KOPT-K1 (cell line): ENCODE results near the gene KCNC1.

ENCODE experiments used
- H3K27ac ChIP-seq: fragments of 200-600 bp; sonication (generic); 2 replicates; pipeline ENCODE4 v1.5.1; 2016; ENCODE audit warnings: antibody characterized with exemption, mild to moderate bottlenecking, low read depth, low read length; ENCODE audit not compliant: poor library complexity, severe bottlenecking
- H3K36me3 ChIP-seq: fragments of 200-600 bp; sonication (generic); 2 replicates; pipeline ENCODE4 v1.5.1; 2017; ENCODE audit warnings: antibody characterized with exemption, mild to moderate bottlenecking, low read length, moderate library complexity; ENCODE audit not compliant: insufficient read depth
- H3K9me3 ChIP-seq: fragments of 200-600 bp; sonication (generic); 2 replicates; pipeline ENCODE4 v1.5.1; 2017; ENCODE audit warnings: antibody characterized with exemption, low read length, mild to moderate bottlenecking; ENCODE audit not compliant: insufficient read depth, poor library complexity, severe bottlenecking

KCNC1 gene

GRCh38 chr11:17767914-17768313, 33.3 kb downstream of the KCNC1 start:
- Histone ChIP-seq H3K36me3 (no peaks in the 10 kb centered on the region), H3K9me3 (no peaks in the 10 kb centered on the region), H3K27ac (no peak overlapping the region)

DNA sequence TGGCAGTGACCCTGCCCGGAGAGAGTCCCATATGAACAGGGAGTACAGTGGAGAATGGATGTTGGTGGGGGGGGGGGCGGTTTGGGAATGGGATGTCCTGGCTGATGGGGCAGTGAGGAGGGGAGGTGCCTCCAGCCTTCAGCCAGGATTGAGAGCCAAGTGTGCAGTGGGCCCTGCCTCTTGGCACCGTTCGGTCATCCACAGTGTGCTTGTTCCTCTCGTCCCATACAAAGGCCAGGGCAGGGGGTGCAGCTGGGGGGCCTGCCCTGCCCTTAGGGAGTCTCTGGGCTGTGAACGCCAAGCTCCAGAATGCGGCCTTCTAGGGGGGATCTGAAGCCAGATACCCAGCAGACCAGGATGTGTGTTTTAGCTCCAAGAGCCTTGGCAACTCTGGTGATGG, 34.0 kb downstream of the KCNC1 start:
- Histone ChIP-seq H3K27ac (no peak overlapping the region), H3K9me3 (no peaks in the 10 kb centered on the region), H3K36me3 (no peaks in the 10 kb centered on the region)

- Histone ChIP-seq H3K9me3 (no peaks in the 10 kb centered on the region), H3K36me3 (no peaks in the 10 kb centered on the region), H3K27ac (no peak overlapping the region)
These were observed 34.6 kb downstream of the KCNC1 start for GRCh38 chr11:17769218-17769617.

DNA sequence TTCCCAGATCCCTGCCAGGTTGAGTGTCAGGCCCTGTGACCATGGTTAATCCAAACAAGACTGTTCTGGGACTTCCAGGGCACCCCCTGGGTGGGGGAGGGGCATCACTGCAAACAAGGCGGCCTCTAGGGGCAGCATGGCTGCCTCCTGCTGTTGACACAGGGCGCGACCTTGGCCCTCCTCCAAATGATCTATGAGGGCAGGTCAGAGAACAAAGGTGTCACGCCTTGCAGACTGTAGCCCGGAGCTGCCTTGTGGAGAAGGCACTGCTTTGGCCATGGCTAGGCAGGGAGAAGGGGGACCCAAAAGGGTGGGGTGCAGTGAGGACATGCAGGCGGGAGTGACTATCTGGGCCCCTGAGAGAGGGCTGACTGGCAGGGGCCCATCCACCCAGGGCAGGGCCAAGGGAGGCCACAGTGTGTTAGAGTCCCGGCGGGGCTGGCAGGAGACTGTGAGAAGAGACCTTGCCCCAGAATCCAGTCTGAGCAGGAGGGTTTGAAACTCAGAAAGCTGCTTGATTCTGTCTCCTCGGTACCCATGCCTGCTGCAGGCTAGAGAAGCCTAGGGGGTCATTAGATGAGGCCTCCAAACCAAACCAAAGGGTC, 35.6 kb downstream of the KCNC1 start:
- Histone ChIP-seq H3K27ac (no peak overlapping the region), H3K9me3 (no peaks in the 10 kb centered on the region), H3K36me3 (no peaks in the 10 kb centered on the region)

- Histone ChIP-seq H3K9me3 (no peaks in the 10 kb centered on the region), H3K27ac (no peak overlapping the region), H3K36me3 (no peaks in the 10 kb centered on the region)
These were observed 36.3 kb downstream of the KCNC1 start for GRCh38 chr11:17770917-17771316.

DNA sequence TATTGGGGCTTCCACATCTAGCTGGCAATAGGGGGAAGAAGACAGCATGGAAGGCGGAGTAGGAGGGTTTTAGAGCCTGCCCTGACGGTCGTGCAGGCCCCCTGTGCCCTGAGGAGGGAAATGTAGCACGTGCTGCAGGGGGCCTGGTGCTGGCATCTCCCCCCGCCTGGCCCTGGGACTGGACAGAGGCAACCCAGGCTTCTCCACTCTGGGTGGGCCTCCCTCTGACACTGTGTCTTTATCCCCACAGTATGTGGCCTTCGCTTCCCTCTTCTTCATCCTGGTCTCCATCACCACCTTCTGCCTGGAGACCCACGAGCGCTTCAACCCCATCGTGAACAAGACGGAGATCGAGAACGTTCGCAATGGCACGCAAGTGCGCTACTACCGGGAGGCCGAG, 36.8 kb downstream of the KCNC1 start:
- no peaks in the 10 kb centered on the region for H3K9me3 ChIP-seq
- H3K27ac ChIP-seq, result no peak overlapping the region
- H3K36me3 ChIP-seq, result no peaks in the 10 kb centered on the region

GRCh38 chr11:17771841-17772401, 37.3 kb downstream of the KCNC1 start:
- H3K9me3 ChIP-seq, result no peaks in the 10 kb centered on the region
- H3K36me3 ChIP-seq, result no peaks in the 10 kb centered on the region
- H3K27ac ChIP-seq, result no peak overlapping the region

DNA sequence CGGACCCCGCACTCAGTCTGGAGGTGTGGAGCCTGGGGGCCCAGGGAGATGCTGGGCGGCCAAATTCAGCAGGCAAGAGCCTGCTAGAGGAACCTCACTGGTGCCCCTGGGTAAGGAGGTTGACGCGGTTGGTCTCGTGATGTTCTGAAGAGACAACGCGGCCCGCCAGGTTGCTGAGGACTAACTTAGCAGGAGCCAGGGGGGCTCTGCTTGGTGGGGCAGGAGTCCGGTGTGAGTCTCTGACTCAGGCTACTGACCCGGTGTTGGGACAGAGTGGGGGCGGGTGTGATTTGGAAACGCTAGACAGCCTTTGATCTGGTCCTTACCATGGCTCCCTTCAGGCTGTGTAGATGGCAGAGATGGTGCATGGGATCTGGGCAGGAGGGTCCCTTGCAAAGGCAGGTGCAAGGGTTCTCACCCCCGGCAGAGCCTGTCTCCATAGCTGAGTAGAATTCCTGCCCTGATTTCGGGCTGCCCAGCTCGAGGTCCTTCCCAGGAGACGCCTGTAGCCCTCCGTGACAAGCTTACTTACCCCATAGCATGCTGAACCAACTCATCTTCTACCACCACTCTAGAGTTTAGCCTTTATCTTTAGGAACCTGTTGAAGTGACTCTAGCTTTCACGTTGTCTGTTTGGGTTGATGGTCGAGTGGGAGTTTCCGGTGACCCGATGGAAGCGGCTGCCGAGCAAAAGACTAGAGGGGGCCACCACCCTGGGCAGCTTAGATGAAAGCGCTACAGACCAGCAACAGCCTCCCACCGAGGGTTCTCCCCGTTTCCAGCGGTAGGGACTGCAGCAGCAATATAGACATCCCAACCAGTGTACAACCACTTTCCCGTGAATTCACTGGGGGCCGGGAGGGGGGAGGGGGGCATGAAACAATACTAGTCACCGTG, 38.4 kb downstream of the KCNC1 start:
- H3K27ac ChIP-seq, result no peak overlapping the region
- no peaks in the 10 kb centered on the region for H3K36me3 ChIP-seq
- H3K9me3 ChIP-seq, result no peaks in the 10 kb centered on the region

DNA sequence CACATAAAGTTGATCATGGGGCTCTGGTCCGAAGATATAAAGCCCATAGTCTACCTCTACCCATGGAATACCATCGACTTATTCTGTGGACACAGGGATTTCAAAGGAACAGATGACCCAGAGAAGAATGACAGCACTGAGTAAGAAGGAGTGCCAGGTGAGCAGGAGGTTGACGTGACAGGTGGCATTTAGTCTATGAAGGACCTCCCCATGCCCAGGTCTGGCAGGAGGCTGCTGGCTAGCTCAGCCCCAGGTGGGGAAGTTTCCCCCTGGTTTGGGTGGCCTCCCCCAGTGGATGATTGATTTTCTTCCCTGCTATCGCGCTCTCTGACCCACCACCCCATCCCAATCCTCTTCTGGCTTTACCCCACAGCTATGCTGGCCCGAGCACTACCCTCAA, 39.1 kb downstream of the KCNC1 start:
- no peaks in the 10 kb centered on the region for H3K9me3 ChIP-seq
- H3K27ac ChIP-seq, result no peak overlapping the region

DNA sequence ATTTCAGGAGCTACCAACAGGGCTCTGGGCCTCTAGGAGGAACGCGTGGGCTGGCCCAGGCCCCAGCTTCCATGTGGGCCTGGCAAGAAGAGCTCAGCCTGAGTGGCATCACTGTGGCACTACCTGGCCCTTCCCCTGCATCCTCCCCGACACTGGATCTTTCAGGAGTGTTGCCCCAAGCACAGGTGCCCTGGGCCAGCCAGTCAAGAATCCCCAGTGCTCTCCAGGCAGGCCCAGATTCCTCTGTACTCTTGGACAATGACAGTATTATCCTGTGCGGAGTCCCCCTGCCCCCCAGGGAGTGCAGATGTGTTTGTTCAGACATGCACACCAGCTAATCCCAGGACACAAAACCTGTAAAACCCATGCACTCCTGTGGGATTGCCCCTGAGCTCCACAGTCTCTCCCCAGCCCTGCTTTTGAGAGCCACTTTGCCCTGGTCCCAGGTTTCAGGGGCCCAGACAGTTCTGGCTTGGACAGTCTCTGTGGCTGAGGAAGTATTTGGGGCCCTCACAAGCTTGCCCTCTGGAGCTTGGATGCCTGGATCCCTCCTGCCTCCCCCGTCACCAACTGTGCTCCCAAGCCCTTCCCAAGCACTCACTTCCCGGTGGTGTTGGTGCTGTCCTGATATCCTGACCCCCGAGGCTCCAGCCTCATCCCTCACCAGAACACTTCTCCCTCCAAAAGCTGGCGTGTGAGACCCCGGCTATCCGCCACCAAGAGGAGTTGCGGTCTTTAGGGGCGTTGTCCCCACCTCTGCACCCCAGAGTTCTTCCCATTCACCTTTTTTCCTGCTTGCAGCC, 39.9 kb downstream of the KCNC1 start:
- Histone ChIP-seq H3K36me3 (no peaks in the 10 kb centered on the region), H3K27ac (no peak overlapping the region), H3K9me3 (no peaks in the 10 kb centered on the region)

More for the DNA sequence above, 39.1 kb downstream of the KCNC1 start:
- no peaks in the 10 kb centered on the region for H3K36me3 ChIP-seq

GRCh38 chr11:17775035-17775348, 40.4 kb downstream of the KCNC1 start:
- H3K36me3 ChIP-seq, result no peaks in the 10 kb centered on the region
- H3K27ac ChIP-seq, result no peak overlapping the region
- H3K9me3 ChIP-seq, result no peaks in the 10 kb centered on the region

- Histone ChIP-seq H3K9me3 (no peaks in the 10 kb centered on the region), H3K36me3 (no peaks in the 10 kb centered on the region), H3K27ac (no peak overlapping the region)
These were observed 41.1 kb downstream of the KCNC1 start for GRCh38 chr11:17775507-17776211.

DNA sequence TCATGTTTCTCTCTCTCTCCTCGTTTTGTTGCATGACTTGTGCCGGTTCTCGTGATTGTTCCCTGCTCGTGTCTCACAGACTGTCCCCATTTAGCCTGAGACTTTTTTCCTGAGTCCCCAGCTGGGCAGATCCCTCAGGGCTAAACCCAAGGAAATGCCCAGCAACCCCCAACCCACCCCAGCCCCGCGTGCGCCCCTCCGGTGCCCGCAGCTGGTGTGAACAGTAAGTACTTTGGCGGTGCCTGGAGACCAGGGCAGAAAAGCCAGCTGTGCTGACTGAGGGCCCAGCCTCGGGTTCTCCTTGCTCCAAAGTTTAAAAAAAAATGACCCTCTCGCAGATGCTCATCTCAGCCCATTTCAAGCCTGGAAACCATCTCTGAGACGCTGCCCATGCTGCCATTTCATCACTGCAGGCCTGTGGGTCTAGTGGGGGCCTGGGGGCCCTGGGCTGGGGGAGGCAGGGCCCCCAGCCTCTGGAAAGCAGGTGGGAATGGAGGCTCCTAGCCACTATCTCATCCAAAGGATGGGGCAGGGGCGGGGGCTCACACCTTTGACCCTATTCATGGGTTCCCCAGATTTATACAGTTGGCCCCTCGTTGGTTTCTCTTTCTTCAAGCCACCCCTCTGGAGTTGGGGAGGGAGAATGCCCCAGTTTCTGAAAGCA, 41.8 kb downstream of the KCNC1 start:
- Histone ChIP-seq H3K36me3 (no peaks in the 10 kb centered on the region), H3K9me3 (no peaks in the 10 kb centered on the region), H3K27ac (no peak overlapping the region)

DNA sequence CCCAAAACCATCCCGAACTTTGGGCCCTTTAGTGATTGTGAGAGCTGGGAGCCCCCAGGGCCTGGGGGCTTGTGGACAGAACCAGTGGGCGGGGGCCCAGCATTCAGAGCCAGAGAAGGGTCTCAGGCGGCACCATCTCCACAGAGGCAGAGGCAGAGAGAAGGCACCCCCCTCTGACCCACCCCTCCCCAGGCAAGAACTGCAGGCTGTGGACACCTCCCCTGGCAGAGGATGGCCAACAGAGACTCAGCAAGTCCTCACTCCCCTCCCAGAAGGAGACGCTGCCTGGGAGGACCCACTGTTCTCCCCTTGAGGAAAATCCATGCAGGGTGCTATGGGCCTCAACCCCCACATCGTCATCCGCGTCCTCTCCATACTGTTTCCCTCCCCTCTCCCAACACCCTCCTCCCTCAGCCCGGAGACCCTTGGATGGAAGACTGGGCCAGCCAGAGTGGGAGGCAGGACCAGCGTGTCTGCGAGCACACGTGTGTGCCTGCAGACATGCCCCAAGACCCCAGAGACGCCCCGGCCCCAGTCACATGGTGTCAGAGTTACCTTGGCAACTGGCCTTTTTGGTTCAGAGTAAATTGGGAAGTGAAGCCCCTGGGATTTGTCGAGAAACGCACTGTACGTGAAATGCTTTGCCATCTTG, 42.6 kb downstream of the KCNC1 start:
- Histone ChIP-seq H3K36me3 (no peaks in the 10 kb centered on the region), H3K9me3 (no peaks in the 10 kb centered on the region), H3K27ac (no peak overlapping the region)
